ENCODE measurements around the gene TMEM88.

GRCh38 chr17:7836596-7837407 is 18.1 kb upstream of the TMEM88 start:
- no peak for TF ChIP-seq EZH2 (optimal IDR thresholded peaks at IDR 0.05; ENCODE audit: low read depth, low read length)
- no peak for TF ChIP-seq CTCF (IDR thresholded peaks at IDR 0.05; ENCODE audit: low read length)
